ENCODE measurements around the gene ODC1. TPM values are rescaled to one million over a fixed set of nuclear protein-coding genes. Genes with fewer than 3 reads are reported as not detected.

Gene ODC1
- total RNA-seq, 1 experiment from 2014 or later, result 46.6 TPM

DNA sequence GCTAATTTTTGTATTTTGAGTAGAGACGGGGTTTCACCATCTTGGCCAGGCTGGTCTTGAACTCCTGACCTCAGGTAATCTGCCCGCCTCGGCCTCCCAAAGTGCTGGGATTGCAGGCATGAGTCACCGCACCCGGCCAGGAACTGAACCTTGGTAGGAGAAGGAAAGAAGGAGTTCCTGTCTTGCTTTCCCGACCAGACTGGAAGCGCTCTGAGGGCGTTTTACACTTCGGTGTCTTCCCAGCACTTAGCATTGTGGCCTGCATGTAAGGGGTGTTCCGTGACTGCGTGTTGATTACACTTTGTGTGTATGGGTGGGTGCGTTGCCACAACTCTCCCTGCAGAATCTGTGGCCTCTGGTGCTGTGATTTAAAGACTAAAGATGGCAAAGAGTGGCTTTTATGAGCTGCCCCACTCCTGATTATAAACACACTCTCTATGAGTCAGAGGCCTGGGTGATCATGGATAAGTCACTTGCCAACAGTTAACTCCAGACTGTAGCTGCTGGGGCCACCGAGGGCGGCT lies 46.0 kb downstream of the ODC1 start (continued):
- no peak for TF ChIP-seq MLX (CRISPR knock-in tag; IDR thresholded peaks at IDR 0.05)
- TF ChIP-seq NFYB (CRISPR knock-in tag; conservative IDR thresholded peaks at IDR 0.05; ENCODE audit: low read depth), result no peak
- TF ChIP-seq ZNF396 (CRISPR knock-in tag; IDR thresholded peaks at IDR 0.05; ENCODE audit: borderline replicate concordance), result no peak
- TF ChIP-seq ZNF423 (CRISPR knock-in tag; IDR thresholded peaks at IDR 0.05), result no peak
- TF ChIP-seq JAZF1 (CRISPR knock-in tag; IDR thresholded peaks at IDR 0.05), result no peak
- no peak for TF ChIP-seq ZNF416 (CRISPR knock-in tag; IDR thresholded peaks at IDR 0.05)
- TF ChIP-seq ERG (CRISPR knock-in tag; IDR thresholded peaks at IDR 0.05), result no peak
- TF ChIP-seq EMX1 (CRISPR knock-in tag; IDR thresholded peaks at IDR 0.05), result no peak
- TF ChIP-seq, protein P1, sequence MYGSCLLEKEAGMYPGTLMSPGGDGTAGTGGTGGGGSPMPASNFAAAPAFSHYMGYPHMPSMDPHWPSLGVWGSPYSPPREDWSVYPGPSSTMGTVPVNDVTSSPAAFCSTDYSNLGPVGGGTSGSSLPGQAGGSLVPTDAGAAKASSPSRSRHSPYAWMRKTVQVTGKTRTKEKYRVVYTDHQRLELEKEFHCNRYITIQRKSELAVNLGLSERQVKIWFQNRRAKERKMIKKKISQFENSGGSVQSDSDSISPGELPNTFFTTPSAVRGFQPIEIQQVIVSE (CRISPR knock-in tag; IDR thresholded peaks at IDR 0.05; ENCODE audit: borderline replicate concordance), result no peak
- no peak for TF ChIP-seq TEAD1 (CRISPR knock-in tag; IDR thresholded peaks at IDR 0.05)
- no peak for TF ChIP-seq IRF1 (CRISPR knock-in tag; IDR thresholded peaks at IDR 0.05)
- no peak for TF ChIP-seq ZBTB43 (CRISPR knock-in tag; IDR thresholded peaks at IDR 0.05)
- no peak for TF ChIP-seq ATF1 (CRISPR knock-in tag; IDR thresholded peaks at IDR 0.05)
- no peak for TF ChIP-seq ZNF263 (CRISPR knock-in tag; IDR thresholded peaks at IDR 0.05; ENCODE audit: low read depth)

- Mint-ChIP-seq H3K4me3 (no peak overlapping the region), H3K36me3 (peaks cover 5% of the 10 kb centered on the region), H3K27ac (no peak overlapping the region; the same call in 1 of the 2 replicates), H3K4me1 (peaks cover 2% of the 10 kb centered on the region; the same call in 1 of the 2 replicates), H3K27me3 (ENCODE audit: low read depth) (no peaks in the 10 kb centered on the region), H3K9me3 (no peaks in the 10 kb centered on the region)
- CTCF ChIA-PET, result no interaction called here
- no peak for ATAC-seq
- DNase-seq (ENCODE audit: low spot score), result no peak
- POLR2A ChIA-PET, result no interaction called here
- TF ChIP-seq AR (CRISPR knock-in tag; IDR thresholded peaks at IDR 0.05), result no peak
- TF ChIP-seq IRF2 (CRISPR knock-in tag; IDR thresholded peaks at IDR 0.05; ENCODE audit: borderline replicate concordance, low read depth), result no peak
- TF ChIP-seq, protein P2, sequence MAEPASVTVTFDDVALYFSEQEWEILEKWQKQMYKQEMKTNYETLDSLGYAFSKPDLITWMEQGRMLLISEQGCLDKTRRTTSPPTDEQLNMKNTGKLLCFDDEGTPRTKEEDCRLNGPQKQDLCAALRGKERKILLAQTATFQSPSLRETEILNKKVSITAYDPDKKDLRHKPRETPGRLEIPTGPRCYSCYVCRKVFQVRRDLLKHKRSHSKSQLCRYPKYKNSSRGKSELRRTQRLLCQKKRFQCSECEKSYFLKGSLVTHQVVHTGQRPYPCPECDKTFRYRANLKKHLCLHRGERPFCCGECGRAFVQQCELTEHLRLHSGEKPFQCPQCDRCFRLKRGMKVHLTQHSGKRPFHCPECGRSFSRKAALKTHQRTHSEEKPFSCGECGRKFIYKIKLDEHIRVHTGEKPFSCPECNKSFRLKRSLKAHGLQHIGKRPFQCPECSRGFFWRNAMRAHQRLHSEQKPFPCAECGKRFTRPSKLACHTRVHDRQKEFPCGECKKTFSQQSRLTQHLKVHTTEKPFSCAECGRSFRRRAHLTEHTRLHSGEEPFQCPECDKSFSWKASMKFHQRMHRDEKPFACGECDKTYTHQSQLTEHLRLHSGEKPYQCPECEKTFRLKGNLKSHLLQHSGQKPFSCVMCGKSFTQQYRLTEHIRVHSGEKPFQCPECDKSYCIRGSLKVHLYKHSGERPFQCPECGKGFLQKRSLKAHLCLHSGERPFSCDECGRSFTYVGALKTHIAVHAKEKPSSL (CRISPR knock-in tag; conservative IDR thresholded peaks at IDR 0.05), result no peak
- TF ChIP-seq NFYB (CRISPR knock-in tag; conservative IDR thresholded peaks at IDR 0.05; ENCODE audit: low read depth), result no peak
- no peak for TF ChIP-seq FOXK1 (CRISPR knock-in tag; IDR thresholded peaks at IDR 0.05)
- TF ChIP-seq, protein P3, sequence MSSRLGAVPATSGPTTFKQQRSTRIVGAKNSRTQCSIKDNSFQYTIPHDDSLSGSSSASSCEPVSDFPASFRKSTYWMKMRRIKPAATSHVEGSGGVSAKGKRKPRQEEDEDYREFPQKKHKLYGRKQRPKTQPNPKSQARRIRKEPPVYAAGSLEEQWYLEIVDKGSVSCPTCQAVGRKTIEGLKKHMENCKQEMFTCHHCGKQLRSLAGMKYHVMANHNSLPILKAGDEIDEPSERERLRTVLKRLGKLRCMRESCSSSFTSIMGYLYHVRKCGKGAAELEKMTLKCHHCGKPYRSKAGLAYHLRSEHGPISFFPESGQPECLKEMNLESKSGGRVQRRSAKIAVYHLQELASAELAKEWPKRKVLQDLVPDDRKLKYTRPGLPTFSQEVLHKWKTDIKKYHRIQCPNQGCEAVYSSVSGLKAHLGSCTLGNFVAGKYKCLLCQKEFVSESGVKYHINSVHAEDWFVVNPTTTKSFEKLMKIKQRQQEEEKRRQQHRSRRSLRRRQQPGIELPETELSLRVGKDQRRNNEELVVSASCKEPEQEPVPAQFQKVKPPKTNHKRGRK (CRISPR knock-in tag; IDR thresholded peaks at IDR 0.05; ENCODE audit: borderline replicate concordance), result no peak
- TF ChIP-seq ZNF396 (CRISPR knock-in tag; IDR thresholded peaks at IDR 0.05; ENCODE audit: borderline replicate concordance), result no peak
- no peak for TF ChIP-seq MYBL2 (CRISPR knock-in tag; IDR thresholded peaks at IDR 0.05)
- TF ChIP-seq ZNF121 (CRISPR knock-in tag; IDR thresholded peaks at IDR 0.05), result no peak
- no peak for TF ChIP-seq NFE2L1 (CRISPR knock-in tag; IDR thresholded peaks at IDR 0.05)
- TF ChIP-seq PRRX2 (CRISPR knock-in tag; IDR thresholded peaks at IDR 0.05), result no peak
- TF ChIP-seq TCF7 (CRISPR knock-in tag; IDR thresholded peaks at IDR 0.05; ENCODE audit: low read depth), result no peak
Measured at GRCh38 chr2:10400978-10401951, 46.9 kb downstream of the ODC1 start.
